ENCODE measurements around the gene RASSF8.
"Not testable (repeated sequence)": the region's sequence is repeated elsewhere in the genome, so short reads cannot be mapped to it uniquely, and the experiment has no call there.

Gene RASSF8

DNA sequence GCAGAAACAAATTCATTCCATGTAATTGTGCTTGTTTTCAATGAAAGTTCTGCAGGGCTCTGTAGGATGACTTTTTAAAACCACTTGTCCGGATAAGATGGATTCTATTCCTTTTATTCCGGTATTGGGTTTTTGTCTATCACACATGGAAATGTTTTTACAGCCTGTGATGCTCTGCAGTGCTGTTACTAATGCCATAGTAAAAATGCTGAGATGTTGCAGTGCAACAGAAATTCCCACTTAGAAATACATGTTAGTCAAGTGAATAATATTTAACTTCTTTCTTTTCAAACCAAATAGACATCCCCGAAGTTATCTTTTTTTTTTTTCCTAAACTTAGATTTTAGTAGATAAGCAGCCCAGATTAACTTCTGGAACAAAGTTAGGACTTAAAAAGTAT is 71.9 kb downstream of the RASSF8 start:
- no peak for DNase-seq

DNA sequence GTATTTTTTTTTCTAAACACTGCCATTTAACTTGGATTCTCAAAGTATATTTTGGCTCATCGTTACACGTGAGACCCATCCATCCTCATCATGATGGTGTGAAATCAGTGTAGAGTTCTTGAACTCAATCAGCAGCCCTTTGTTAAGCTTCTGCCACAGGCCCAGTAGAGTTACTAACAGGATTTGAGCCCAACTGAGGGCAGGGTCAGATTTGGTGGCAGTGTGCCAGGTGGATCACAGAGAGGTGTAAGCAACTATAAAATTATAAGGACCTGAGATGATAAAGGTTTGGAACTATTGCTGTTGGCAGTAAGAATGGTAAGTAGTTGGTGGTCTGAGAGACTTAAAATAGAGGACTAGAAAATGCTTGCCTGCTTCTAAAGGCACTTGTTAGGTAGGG is 72.8 kb downstream of the RASSF8 start:
- DNase-seq: no peak

GRCh38 chr12:26031827-26032226 is 73.3 kb downstream of the RASSF8 start:
- no peak for DNase-seq

- no peak for DNase-seq
Measured at GRCh38 chr12:26032290-26032689, 73.8 kb downstream of the RASSF8 start.

GRCh38 chr12:26032719-26033241 is 74.3 kb downstream of the RASSF8 start:
- DNase-seq: no peak

GRCh38 chr12:26034371-26035142 is 76.1 kb downstream of the RASSF8 start:
- no peak for DNase-seq

DNA sequence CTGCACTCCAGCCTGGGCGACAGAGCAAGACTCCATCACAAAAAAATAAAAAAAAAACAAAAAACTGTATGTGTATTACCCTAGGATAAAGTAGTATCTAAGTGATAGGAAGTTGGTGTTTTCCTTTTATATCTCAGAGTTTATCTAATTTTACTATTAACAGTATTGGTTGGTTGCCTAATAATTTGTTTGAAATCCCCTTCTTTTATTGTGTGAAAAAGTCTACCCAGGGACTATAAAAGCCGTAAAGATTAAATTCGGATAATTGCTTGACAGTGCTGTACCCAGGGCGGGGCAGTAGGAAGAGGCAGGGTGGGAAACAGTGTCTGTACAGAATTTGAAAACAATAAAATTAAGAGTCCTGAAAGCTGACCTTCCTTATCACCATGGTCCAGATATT is 78.4 kb downstream of the RASSF8 start:
- no peak for DNase-seq

- no peak for DNase-seq
Measured at GRCh38 chr12:26037615-26038220, 79.2 kb downstream of the RASSF8 start.

DNA sequence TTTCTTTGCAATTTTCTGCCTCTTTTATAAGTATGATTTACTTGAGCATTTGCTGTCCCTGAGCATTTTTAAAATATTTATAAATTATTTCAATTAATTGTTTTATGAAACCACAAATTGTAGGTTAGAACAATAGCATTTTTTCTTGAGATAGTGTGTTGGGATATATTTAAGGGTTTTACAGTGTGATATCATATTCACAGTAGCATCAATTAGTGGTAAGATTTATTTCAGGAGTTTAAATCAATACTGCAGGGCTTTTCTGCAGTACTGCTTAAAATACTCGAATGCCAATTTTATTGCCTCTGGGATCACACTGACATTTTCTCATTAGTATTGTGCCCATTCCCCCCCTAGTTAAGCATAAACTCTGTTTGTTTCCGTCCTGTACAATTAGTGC is 84.2 kb downstream of the RASSF8 start:
- DNase-seq: no peak

- DNase-seq: no peak
Measured at GRCh38 chr12:26043135-26044006, 84.9 kb downstream of the RASSF8 start.

GRCh38 chr12:26044007-26044394 is 85.5 kb downstream of the RASSF8 start:
- no peak for DNase-seq

DNA sequence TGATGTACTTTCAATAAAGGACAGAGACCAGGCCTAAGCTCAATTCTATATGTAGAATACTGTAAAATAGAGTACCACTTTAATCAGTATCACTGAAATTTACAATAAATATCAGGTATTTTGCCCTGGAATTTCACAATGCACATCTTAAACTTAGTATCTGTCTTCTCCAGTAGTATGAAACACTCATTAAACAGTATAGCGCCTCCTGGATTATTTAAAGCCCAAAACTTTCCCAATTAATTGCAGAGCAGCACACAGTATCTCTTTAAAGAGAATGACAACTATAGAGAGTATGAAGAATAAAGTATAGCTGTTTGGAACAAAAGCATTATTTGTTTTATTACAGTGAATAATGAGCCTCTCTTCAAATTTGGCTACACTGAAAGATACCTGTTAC is 86.1 kb downstream of the RASSF8 start:
- DNase-seq: no peak

- DNase-seq: no peak
Measured at GRCh38 chr12:26046203-26046602, 87.7 kb downstream of the RASSF8 start.

GRCh38 chr12:26046906-26047305 is 88.4 kb downstream of the RASSF8 start:
- DNase-seq: no peak

- DNase-seq: no peak
Measured at GRCh38 chr12:26047401-26048226, 89.1 kb downstream of the RASSF8 start.

DNA sequence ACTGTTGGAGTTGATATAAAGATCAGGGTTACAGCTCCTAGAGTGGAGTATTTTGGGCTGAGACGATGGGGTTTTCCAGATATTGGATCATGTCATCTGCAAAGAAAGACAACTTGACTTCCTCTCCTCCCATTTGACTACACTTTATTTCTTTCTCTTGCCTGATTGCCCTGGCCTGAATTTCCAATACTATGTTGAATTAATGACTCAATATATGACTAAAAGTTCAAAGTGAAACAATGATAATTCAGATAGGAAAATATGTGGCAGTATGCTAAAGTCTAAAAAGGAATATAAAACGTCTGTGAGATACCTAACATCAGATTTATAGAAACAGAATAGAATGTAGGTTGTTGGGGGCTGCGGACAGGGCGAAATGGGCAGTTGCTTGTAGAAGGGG is 94.2 kb downstream of the RASSF8 start:
- DNase-seq: no peak

GRCh38 chr12:26054383-26054782 is 95.9 kb downstream of the RASSF8 start:
- no peak for DNase-seq

DNA sequence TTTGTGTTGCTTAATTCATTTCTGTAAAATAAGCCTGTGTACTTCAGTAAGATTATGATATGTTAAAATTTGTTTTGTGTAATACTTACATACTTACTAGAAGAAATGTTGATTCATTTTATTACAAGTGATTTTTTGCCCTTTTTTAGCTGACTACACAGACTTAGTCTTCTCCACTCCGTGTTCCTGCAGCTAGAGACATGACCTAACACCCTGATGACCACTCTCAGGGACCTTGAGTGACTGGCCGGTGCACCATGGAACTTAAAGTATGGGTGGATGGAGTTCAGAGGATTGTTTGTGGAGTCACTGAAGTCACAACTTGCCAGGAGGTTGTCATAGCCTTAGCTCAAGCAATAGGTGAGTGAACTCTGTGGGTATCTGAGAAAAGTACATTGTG is 96.6 kb downstream of the RASSF8 start:
- no peak for DNase-seq

- DNase-seq: no peak
Measured at GRCh38 chr12:26056335-26056734, 97.9 kb downstream of the RASSF8 start.

DNA sequence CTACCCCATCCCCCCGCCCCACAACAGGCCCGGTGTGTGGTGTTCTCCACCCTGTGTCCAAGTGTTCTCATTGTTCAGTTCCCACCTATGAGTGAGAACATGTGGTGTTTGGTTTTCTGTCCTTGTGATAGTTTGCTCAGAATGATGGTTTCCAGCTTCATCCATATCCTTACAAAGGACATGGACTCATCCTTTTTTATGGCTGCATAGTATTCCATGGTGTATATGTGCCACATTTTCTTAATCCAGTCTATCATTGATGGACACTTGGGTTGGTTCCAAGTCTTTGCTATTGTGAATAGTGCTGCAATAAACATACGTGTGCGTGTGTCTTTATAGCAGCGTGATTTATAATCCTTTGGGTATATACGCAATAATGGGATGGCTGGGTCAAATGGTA is 98.8 kb downstream of the RASSF8 start:
- DNase-seq: not testable (repeated sequence)

DNA sequence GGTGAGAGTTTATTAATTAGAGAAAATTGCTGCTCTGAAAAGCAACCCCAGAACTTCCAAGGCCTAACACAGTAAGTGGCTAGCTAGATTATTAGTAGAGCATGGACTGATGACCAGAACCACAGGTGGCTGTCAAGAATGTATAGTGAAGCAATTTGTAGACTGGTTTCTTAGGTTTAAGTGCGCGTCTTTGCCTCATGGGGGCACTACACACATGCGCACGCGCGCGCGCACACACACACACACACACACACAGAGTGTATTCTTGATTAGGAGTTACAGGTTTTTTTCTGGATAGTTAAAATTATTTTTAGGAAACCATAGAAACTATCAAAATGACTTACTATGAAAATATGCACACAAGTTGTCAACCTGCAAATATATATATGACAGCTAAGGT is 99.8 kb downstream of the RASSF8 start:
- DNase-seq: no peak

DNA sequence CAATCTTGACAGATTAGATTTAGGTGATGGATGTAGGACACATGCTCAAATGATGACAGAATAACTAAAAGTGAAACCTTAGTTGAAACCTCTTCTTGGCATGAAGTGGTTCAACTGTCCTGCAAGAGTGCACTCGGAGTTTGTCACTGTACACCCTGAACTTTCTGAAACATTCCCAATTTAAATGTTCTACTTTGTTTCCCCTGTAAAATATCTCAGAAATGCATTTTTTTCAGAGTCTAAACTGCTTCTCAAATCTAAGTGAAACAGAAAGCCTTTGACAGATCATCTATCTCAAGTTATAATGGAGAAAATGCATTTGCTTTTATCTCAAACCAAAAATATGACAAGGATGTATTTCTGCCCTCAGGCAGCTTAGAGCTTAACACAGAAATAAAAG is 100.3 kb downstream of the RASSF8 start:
- no peak for DNase-seq

GRCh38 chr12:26062006-26062405 is 103.5 kb downstream of the RASSF8 start:
- no peak for DNase-seq

Data from NCI-H1417 treated with DMSO at 0.1 percent for 48 hours (cell line).